ENCODE data around the gene OXGR1.

GRCh38 chr13:96992633-96993032 is 1.6 kb downstream of the OXGR1 start:
- TF ChIP-seq, protein P1, sequence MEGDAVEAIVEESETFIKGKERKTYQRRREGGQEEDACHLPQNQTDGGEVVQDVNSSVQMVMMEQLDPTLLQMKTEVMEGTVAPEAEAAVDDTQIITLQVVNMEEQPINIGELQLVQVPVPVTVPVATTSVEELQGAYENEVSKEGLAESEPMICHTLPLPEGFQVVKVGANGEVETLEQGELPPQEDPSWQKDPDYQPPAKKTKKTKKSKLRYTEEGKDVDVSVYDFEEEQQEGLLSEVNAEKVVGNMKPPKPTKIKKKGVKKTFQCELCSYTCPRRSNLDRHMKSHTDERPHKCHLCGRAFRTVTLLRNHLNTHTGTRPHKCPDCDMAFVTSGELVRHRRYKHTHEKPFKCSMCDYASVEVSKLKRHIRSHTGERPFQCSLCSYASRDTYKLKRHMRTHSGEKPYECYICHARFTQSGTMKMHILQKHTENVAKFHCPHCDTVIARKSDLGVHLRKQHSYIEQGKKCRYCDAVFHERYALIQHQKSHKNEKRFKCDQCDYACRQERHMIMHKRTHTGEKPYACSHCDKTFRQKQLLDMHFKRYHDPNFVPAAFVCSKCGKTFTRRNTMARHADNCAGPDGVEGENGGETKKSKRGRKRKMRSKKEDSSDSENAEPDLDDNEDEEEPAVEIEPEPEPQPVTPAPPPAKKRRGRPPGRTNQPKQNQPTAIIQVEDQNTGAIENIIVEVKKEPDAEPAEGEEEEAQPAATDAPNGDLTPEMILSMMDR (IDR thresholded peaks at IDR 0.05), result no peak
- no peak for TF ChIP-seq POLR2A (IDR thresholded peaks at IDR 0.05)
